Calu3 (cell line): ENCODE measurements around the gene EN2. TPM values are rescaled to one million over a fixed set of nuclear protein-coding genes. Genes with fewer than 3 reads are reported as not detected.

Experiments
- BruUV-seq: library from RNA; stranded (reverse); fragments of 400-500 nt; replicated peaks from 2 replicates; lab custom pipeline; 2021; lab: Mats Ljungman, UMichigan
- CTCF ChIA-PET: fragments of 300-600 bp; sonication (Branson Sonifier 250); formaldehyde crosslinking; loops from one replicate; lab custom pipeline; 2022; ENCODE audit warnings: antibody characterized with exemption; lab: Charles Lee
- DNase-seq: peaks from one replicate; pipeline ENCODE4 v3.0.0; 2022
- H3K27ac Mint-ChIP-seq: one replicate; pipeline ENCODE4 v1.8.0; 2022; ENCODE audit warnings: mixed read lengths; ENCODE audit not compliant: unreplicated experiment
- H3K27me3 Mint-ChIP-seq: one replicate; pipeline ENCODE4 v1.8.0; 2022; ENCODE audit warnings: mixed read lengths; ENCODE audit not compliant: unreplicated experiment
- H3K36me3 Mint-ChIP-seq: one replicate; pipeline ENCODE4 v1.8.0; 2022; ENCODE audit warnings: mild to moderate bottlenecking, moderate library complexity, mixed read lengths; ENCODE audit not compliant: insufficient read depth, unreplicated experiment
- H3K4me1 Mint-ChIP-seq: one replicate; pipeline ENCODE4 v1.8.0; 2022; ENCODE audit warnings: mild to moderate bottlenecking, low read depth, mixed read lengths; ENCODE audit not compliant: unreplicated experiment
- H3K4me3 Mint-ChIP-seq: one replicate; pipeline ENCODE4 v1.8.0; 2022; ENCODE audit warnings: mild to moderate bottlenecking, low read depth, moderate library complexity, mixed read lengths; ENCODE audit not compliant: unreplicated experiment
- H3K9me3 Mint-ChIP-seq: one replicate; pipeline ENCODE4 v1.8.0; 2022; ENCODE audit warnings: low read depth, mixed read lengths; ENCODE audit not compliant: unreplicated experiment
- CTCF ChIP-seq: fragments of 200-600 bp; IDR thresholded peaks from one replicate; pipeline ENCODE4 v1.8.0; 2022; ENCODE audit warnings: antibody characterized with exemption; ENCODE audit not compliant: unreplicated experiment
- intact Hi-C: fragments of 100-400 bp; cut with micrococcal nuclease; formaldehyde crosslinking; loops from one replicate; pipeline ENCODE4 v1.10.0; 2022; ENCODE audit not compliant: unreplicated experiment
- total RNA-seq: library from RNA; stranded (reverse); gene quantifications from 2 replicates; pipeline ENCODE4 v1.2.3, GENCODE V29; 2022

EN2 gene
- total RNA-seq, 1 experiment from 2014 or later = 3.2 TPM

GRCh38 chr7:155487509-155488482, 29.9 kb downstream of the EN2 start:
- H3K4me3 Mint-ChIP-seq = no peak overlapping the region
- no peaks in the 10 kb centered on the region for H3K9me3 Mint-ChIP-seq
- no TSS peak for BruUV-seq
- H3K4me1 Mint-ChIP-seq = no peaks in the 10 kb centered on the region
- intact Hi-C loops = no loop called here
- no peak for DNase-seq
- H3K27ac Mint-ChIP-seq = no peak overlapping the region
- CTCF ChIA-PET = no interaction called here
- no peak for TF ChIP-seq CTCF
- H3K36me3 Mint-ChIP-seq = no peaks in the 10 kb centered on the region
- H3K27me3 Mint-ChIP-seq = peaks cover 100% of the 10 kb centered on the region

- no peak for DNase-seq
- Mint-ChIP-seq H3K4me3 (no peak overlapping the region), H3K36me3 (no peaks in the 10 kb centered on the region), H3K27me3 (peaks cover 100% of the 10 kb centered on the region), H3K9me3 (no peaks in the 10 kb centered on the region), H3K27ac (no peak overlapping the region), H3K4me1 (no peaks in the 10 kb centered on the region)
- intact Hi-C loops = no loop called here
- CTCF ChIA-PET = interaction anchor here (0.6 kb wide), 1 partner anchor 38 kb away, joined by 8 read pairs; no protein-coding TSS in a partner anchor
- TF ChIP-seq CTCF = no peak
- BruUV-seq = no TSS peak
Measured at GRCh38 chr7:155488483-155489127, 30.7 kb downstream of the EN2 start.

- intact Hi-C loops = no loop called here
- H3K27me3 Mint-ChIP-seq = peaks cover 96% of the 10 kb centered on the region
- H3K27ac Mint-ChIP-seq = no peak overlapping the region
- no peaks in the 10 kb centered on the region for H3K4me1 Mint-ChIP-seq
- no peak for TF ChIP-seq CTCF
- no peaks in the 10 kb centered on the region for H3K9me3 Mint-ChIP-seq
- no TSS peak for BruUV-seq
- H3K36me3 Mint-ChIP-seq = no peaks in the 10 kb centered on the region
- no peak overlapping the region for H3K4me3 Mint-ChIP-seq
- DNase-seq = no peak
- CTCF ChIA-PET = interaction anchor here (0.6 kb wide), 1 partner anchor 38 kb away, joined by 8 read pairs; no protein-coding TSS in a partner anchor
Measured at GRCh38 chr7:155489158-155489840, 31.4 kb downstream of the EN2 start.
